Skeletal muscle tissue (tissue), 4 donors: Measurements from ENCODE around the gene SKP1. TPM values are rescaled to one million over a fixed set of nuclear protein-coding genes. Genes with fewer than 3 reads are reported as not detected.
"Not testable (repeated sequence)": the region's sequence is repeated elsewhere in the genome, so short reads cannot be mapped to it uniquely, and the experiment has no call there.

ENCODE experiments used
- H3K27ac ChIP-seq: one replicate; pipeline ENCODE4 v1.7.0; 2013; ENCODE audit warnings: mild to moderate bottlenecking, low read depth, low read length, inconsistent platforms
- H3K27me3 ChIP-seq, 3 donors: one replicate each; pipeline ENCODE4 v1.7.0; 2013; ENCODE audit warnings: low read length in 3 of 3; ENCODE audit not compliant: control insufficient read depth in 3 of 3, insufficient read depth in 3 of 3
- H3K36me3 ChIP-seq, 3 donors: one replicate each; pipeline ENCODE4 v1.7.0; 2013; ENCODE audit warnings: low read length in 3 of 3; ENCODE audit not compliant: control insufficient read depth in 3 of 3, insufficient read depth in 3 of 3
- H3K4me1 ChIP-seq, 3 donors: one replicate each; pipeline ENCODE4 v1.7.0; 2013; ENCODE audit warnings: low read length in 3 of 3, mild to moderate bottlenecking in 3 of 3; ENCODE audit not compliant: control insufficient read depth in 3 of 3, insufficient read depth in 3 of 3
- H3K4me3 ChIP-seq, 3 donors: one replicate each; pipeline ENCODE4 v1.7.0; 2013; ENCODE audit warnings: low read length in 3 of 3
- H3K9ac ChIP-seq, 3 donors: one replicate each; pipeline ENCODE4 v1.7.0; 2013; ENCODE audit warnings: low read length in 3 of 3, mild to moderate bottlenecking in 3 of 3, moderate library complexity in 2 of 3, low read depth in 1 of 3
- H3K9me3 ChIP-seq, 3 donors: one replicate each; pipeline ENCODE4 v1.7.0; 2013; ENCODE audit warnings: low read length in 3 of 3; ENCODE audit not compliant: control insufficient read depth in 3 of 3
- total RNA-seq: library from RNA; depleted of rRNA; stranded (reverse); fragments of >200 nt; gene quantifications from one replicate; pipeline ENCODE4 v1.2.3, GENCODE V29; 2014
- donor health status: Osteomylitis.

The SKP1 gene
- 63.7 TPM for total RNA-seq

DNA sequence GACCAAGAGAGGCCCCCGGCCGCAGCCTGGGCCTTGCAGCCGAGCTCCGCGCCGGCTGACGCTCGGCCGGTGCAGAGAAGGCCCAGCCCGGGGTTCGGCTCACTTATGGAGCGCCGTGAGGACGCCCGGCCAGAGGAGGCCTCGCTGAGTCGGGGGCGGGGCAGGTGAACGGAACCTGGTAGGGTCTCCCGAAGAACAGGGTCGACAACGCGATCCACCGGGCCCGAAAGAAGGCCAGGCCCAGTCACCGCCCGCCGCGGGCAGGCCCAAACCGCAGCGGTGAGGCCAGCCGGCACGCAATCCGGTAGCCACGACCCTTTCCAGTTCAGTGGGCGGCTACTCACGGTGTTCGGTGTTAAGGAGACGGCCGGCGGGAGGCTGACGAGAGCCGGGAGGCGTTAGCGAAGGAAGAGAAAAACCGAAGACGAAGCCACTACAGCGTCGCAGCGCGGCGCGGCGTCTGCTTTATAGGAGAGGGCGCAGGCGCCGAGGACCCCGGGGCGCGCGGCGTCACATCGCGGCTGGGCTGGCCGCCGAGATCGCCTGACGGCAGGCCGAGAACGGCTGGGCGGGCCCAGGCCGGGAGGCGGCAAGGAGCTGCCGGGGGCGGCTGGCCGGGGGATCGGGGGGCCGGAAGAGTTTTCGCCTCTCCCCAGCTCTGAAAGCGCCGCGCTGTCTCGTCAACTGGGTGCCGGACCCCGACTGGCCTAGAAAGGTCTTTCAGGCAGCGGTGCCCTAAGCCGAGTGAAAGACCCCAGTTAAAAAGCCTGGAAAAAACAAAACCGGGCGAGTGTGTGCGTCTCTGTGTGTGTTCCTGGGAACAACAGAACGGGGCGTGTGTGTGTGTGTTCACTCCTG lies at the start of gene SKP1:
SKP1 (minus strand) TSS at position 440 of the 858 bp plus-strand sequence. CDS start 2,928 bp downstream, outside the sequence.
- Histone ChIP-seq H3K36me3 (peaks cover 2 to 9% (median 6%) of the 10 kb centered on the region in 3 donors), H3K9ac (peak within 1 kb of the TSS; percentile 95 to 100 (median 97)), H3K27me3 (no peaks in the 10 kb centered on the region), H3K27ac (peak within 1 kb of the TSS; percentile 100), H3K4me3 (peak within 1 kb of the TSS; percentile 72 to 98 (median 83)), H3K4me1 (peaks cover 25 to 34% (median 28%) of the 10 kb centered on the region in 3 donors), H3K9me3 (no peaks in the 10 kb centered on the region)

DNA sequence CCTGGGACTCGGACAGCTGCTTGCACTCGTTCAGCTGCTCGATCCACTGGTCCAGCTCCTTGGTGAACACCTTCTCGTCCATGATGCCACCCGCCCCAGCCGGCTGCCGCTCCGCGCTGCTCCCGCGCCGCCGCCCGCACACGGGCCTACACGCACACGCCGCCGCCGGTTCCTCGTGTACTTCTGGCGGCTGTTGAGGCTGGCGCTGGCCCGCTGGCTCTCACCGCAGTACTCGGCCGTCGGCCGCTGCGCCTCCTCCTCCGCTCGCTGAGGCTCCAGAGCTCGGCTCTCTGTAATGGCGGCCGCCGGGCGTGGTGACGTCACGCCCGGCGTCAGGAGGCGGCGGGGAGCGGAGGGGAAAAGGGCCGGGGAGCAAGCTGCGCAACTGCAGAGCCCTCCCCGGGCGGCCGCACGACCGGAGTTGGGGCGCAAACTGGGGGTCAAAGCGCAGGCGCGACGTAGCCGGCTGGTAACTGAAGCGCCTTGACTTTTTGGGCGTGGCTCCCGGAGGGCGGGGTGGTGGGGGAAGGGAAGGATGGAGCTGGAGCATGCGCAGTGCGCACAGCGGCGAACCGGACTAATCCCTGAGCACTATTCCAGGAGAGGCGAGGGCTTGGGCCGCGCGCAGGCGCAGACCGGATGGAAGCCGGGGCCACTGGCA lies 49.2 kb upstream of the SKP1 start, which contains the start of gene PPP2CA:
PPP2CA (minus strand) TSS at position 294 of the 661 bp plus-strand sequence; CDS start at position 82, 212 bp downstream.
- no peaks in the 10 kb centered on the region for H3K9me3 ChIP-seq
- H3K9ac ChIP-seq = peak within 1 kb of the TSS; percentile 98 to 100 (median 99)
- H3K27ac ChIP-seq = peak within 1 kb of the TSS; percentile 100
- H3K36me3 ChIP-seq = peaks cover 0 to 2% (median under 1%) of the 10 kb centered on the region in 3 donors
- peaks cover 18 to 39% (median 38%) of the 10 kb centered on the region in 3 donors for H3K4me1 ChIP-seq
- H3K4me3 ChIP-seq = peak within 1 kb of the TSS; percentile 91 to 99 (median 96)
- H3K27me3 ChIP-seq = no peaks in the 10 kb centered on the region

DNA sequence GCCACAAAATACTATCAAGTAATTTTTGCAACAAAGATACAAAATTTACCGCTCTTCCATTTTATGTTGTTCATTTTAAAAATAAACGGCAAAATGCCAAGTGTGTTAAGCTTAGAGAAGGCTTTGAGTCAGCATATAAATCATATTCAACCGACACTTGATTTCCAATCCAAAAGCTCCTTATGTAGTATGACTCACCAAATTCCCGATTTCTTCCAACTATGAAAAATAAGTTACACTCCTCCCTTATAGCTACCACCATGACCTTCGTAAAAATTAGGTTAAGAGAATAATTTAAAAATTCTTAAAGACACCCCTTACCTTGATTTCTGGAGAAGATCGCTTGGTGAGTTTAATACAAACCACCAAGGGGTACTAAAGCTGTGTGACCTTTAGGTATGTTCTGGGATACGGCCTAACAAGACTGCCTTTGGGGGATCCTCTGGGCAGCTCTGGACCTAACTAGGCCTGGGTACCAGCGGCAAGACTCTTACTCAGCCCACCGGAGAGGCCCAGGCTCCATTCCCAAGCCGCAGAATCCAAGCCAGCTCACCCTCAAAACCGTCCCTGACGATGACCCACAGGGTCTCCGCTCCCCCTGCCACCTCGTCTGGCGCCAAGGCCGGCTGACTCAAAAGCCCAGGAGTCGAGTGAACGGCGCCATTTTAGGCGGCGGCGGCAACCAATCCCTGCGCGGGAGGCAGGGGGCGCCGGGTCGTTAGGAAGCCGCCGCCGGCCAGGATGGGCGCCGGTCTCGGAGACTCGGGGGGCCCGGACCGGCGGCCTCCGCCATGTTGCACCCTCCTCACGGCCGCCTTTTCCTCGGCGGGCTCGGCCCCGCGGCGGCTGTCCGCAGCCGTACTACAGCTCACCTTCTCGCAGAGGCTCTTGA lies 48.4 kb upstream of the SKP1 start:
- Histone ChIP-seq H3K36me3 (peaks cover 0 to 4% (median 2%) of the 10 kb centered on the region in 3 donors), H3K27ac (peak overlapping the region; percentile 100), H3K9me3 (no peaks in the 10 kb centered on the region), H3K4me1 (peaks cover 22 to 46% (median 46%) of the 10 kb centered on the region in 3 donors), H3K27me3 (no peaks in the 10 kb centered on the region), H3K9ac (peak overlapping the region; percentile 98 to 100 (median 99)), H3K4me3 (peak overlapping the region; percentile 91 to 99 (median 96))

DNA sequence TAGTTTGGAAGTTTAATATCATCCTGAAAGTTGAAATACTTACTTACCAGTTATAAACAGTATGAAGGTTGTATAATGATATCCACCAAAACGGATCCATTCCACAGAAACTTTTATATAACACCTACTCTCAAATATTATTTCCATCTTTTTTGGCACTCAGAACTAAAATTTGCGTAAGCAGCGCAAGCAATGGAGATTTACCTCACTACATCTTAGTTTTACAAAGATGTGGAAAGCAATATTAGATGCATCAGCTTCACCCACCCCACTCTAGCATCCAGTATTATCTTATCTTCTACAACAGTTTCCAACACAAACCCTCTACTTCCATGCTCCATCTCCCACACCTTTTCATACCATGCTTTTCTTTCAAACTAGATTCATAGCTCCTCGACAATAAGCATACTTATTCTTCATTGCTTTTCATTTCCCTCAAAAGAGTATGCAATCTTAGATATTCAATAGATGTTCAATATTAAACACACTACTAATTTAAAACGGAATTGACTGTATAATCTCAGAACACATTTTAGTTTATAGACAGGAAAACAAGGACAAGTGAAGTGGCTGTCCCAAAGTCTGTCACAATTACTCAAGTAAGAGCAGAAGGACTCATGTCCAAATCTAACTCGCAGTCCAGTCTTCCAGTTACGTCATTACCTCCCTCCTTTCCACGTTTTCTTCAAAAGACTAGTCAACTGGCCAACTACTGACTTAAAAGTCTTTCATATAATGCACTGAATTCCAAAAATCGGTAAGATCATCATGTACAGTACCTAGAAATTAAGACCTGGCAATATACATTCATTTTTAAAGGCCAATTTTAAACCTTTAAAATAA lies 46.9 kb upstream of the SKP1 start:
- H3K4me1 ChIP-seq = peaks cover 36 to 62% (median 59%) of the 10 kb centered on the region in 3 donors
- no peaks in the 10 kb centered on the region for H3K9me3 ChIP-seq
- peak overlapping the region; percentile 91 to 99 (median 96) for H3K4me3 ChIP-seq
- no peaks in the 10 kb centered on the region for H3K27me3 ChIP-seq
- H3K36me3 ChIP-seq = peaks cover 0 to 4% (median 2%) of the 10 kb centered on the region in 3 donors
- peak overlapping the region; percentile 98 to 100 (median 99) for H3K9ac ChIP-seq
- H3K27ac ChIP-seq = peak overlapping the region; percentile 100

DNA sequence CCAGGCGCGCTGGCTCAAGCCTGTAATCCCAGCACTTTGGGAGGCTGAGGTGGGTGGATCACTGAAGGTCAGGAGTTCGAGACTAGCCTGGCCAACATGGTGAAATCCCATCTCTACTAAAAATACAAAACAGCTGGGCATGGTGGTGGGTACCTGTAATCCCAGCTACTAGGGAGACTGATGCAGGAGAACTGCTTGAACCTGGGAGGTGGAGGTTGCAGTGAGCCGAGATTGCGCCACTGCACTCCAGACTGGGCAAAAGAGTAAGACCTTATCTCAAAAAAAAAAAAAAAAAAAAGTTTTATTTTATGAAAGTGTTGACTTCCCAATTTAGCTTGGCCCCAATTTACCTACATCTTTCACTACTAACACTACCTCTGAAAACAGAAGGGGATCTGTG lies 44.9 kb upstream of the SKP1 start:
- H3K9me3 ChIP-seq, H3K27me3 ChIP-seq, H3K36me3 ChIP-seq: not testable (repeated sequence)
- peak overlapping the region; percentile 100 for H3K27ac ChIP-seq
- peak overlapping the region in 1 of 3 donors; percentile 23 for H3K4me3 ChIP-seq
- peak overlapping the region in 1 of 3 donors; percentile 58 for H3K9ac ChIP-seq
- H3K4me1 ChIP-seq = peaks cover 28 to 50% (median 50%) of the 10 kb centered on the region in 3 donors

DNA sequence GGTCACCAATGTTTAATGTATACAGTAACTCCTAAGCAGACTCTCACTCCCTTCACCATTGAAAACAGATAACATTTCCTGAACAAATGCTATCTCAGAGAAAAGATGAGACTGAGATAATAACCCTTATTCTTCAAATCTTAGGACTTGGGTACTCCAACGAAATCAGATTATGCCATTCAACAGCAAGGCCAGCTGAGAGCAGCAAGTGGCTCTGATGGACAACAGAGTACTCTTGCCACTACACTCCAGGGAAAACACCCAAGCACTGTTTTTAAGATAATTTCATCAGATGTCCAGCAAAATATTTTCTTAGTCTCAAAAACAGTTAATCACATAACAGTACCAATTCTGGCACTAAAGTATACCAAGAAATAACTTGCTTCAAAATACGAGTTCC lies 39.0 kb upstream of the SKP1 start:
- Histone ChIP-seq H3K9me3 (peaks cover 0 to 2% (median 0%) of the 10 kb centered on the region in 3 donors), H3K27me3 (no peaks in the 10 kb centered on the region), H3K4me3 (no peak overlapping the region), H3K36me3 (peaks cover 0 to 2% (median 0%) of the 10 kb centered on the region in 3 donors), H3K27ac (no peak overlapping the region), H3K9ac (no peak overlapping the region), H3K4me1 (peaks cover 19 to 27% (median 23%) of the 10 kb centered on the region in 3 donors)

DNA sequence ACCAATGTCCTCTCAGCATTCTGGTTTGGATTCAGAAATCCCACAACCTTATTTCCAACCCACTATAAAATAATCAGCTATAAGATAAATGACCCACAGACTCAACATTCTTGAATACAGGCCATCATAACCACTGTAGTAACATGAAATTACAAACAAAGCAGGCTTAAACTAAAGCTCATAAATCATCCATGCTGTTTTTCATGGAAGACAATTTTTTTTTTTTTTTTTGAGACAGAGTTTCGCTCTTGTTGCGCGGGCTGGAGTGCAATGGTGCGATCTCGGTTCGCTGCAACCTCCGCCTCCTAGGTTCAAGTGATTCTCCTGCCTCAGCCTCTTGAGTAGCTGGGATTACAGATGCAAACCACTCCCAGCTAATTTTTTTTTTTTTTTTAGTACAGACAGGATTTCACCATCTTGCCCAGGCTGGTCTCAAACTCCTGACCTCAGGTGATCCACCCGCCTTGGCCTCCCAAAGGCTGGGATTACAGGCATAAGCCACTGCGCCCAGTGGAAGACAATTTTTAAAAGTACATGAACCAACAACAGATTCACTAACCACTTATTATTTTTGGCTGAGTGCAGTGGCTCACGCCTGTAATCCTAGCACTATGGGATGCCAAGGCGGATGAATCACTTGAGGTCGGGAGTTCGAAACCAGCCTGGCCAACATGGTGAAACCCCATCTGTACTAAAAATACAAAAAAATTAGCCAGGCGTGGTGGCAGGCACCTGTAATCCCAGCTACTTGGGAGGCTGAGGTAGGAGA lies 34.7 kb upstream of the SKP1 start:
- peaks cover 19 to 30% (median 22%) of the 10 kb centered on the region in 3 donors for H3K4me1 ChIP-seq
- not testable (repeated sequence) for H3K27ac ChIP-seq, H3K9ac ChIP-seq, H3K4me3 ChIP-seq, H3K36me3 ChIP-seq, H3K9me3 ChIP-seq, H3K27me3 ChIP-seq

DNA sequence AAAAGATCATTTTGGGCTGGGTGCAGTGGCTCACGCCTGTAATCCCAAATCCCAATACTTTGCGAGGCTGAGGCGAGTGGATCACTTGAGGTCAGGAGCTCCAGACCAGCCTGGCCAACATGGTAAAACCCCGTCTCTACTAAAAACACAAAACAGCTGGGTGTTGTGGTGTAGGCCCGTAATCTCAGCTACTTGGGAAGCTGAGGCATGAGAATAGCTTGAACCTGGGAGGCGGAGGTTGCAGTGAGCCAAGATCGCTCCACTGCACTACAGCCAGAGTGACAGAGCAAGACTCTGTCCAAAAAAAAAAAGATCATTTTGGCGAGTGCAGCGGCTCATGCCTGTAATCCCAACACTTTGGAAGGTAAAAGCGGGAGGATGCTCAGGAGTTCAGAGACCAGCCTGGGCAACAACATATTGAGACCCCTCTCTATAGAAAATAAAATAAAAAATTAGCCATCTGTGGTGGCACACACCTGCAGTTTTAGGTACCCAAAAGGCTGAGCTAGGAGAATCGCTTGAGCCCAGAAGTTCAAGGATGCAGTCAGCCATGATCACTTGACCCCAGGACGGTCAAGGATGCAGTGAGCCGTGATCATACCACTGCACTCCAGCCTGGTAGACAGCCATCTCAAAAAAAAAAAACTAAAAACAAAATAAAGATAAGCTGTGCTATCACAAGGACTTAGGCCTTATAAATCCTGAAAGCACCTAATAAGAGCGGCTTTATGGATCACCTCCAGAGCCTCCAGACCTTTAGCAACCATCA lies 32.9 kb upstream of the SKP1 start:
- Histone ChIP-seq H3K27me3 (no peaks in the 10 kb centered on the region), H3K4me1 (peaks cover 19 to 31% (median 23%) of the 10 kb centered on the region in 3 donors), H3K9ac (peak overlapping the region in 1 of 3 donors; percentile 40), H3K9me3 (peaks cover 0 to 2% (median 0%) of the 10 kb centered on the region in 3 donors), H3K36me3 (peaks cover 0 to 10% (median 2%) of the 10 kb centered on the region in 3 donors), H3K4me3 (no peak overlapping the region), H3K27ac (peak overlapping the region; percentile 14)
